HG03342 (cell line): ENCODE measurements around the gene UFSP2.
A peak's percentile ranks its signal among the peaks of the same experiment; 100 is the strongest.

ENCODE experiments used
- ATAC-seq: cut with Tn5 transposase; IDR thresholded peaks from one replicate; pipeline ENCODE4 v1.9.1; 2021; ENCODE audit warnings: mild to moderate bottlenecking, moderate library complexity; ENCODE audit not compliant: unreplicated experiment

The UFSP2 gene

GRCh38 chr4:185426960-185427688 is 1.4 kb upstream of the UFSP2 start:
- ATAC-seq: no peak

GRCh38 chr4:185424905-185425646 is 688 bp downstream of the UFSP2 start:
- ATAC-seq: no peak

GRCh38 chr4:185421366-185422124 is 4.2 kb downstream of the UFSP2 start:
- ATAC-seq: no peak

GRCh38 chr4:185416955-185417354 is 8.8 kb downstream of the UFSP2 start:
- ATAC-seq: no peak

- ATAC-seq: no peak
Observed at GRCh38 chr4:185412412-185412811, 13.4 kb downstream of the UFSP2 start.

GRCh38 chr4:185411849-185412248 is 13.9 kb downstream of the UFSP2 start:
- no peak for ATAC-seq

GRCh38 chr4:185408432-185408831 is 17.3 kb downstream of the UFSP2 start:
- no peak for ATAC-seq

- peak; percentile 81 for ATAC-seq
Observed at GRCh38 chr4:185405296-185405999, 20.3 kb downstream of the UFSP2 start.

GRCh38 chr4:185404031-185404430 is 21.7 kb downstream of the UFSP2 start:
- no peak for ATAC-seq

GRCh38 chr4:185399466-185399865 is 26.3 kb downstream of the UFSP2 start:
- no peak for ATAC-seq

GRCh38 chr4:185398618-185399017 is 27.1 kb downstream of the UFSP2 start:
- ATAC-seq: no peak

- ATAC-seq: no peak
Observed at GRCh38 chr4:185396724-185397385, 28.9 kb downstream of the UFSP2 start, which contains the start of gene ANKRD37. TSS of gene ANKRD37 (plus strand) at chr4:185396841. CDS start at chr4:185396924, 83 bp downstream.

GRCh38 chr4:185395956-185396723 is 29.6 kb downstream of the UFSP2 start:
- peak; percentile 80 for ATAC-seq

GRCh38 chr4:185395238-185395955 is 30.4 kb downstream of the UFSP2 start, which contains the start of gene LRP2BP:
TSS of gene LRP2BP (minus strand) at chr4:185395924. CDS start at chr4:185378186, 17,738 bp downstream.
- ATAC-seq: no peak

- ATAC-seq: no peak
Observed at GRCh38 chr4:185394568-185395237, 31.1 kb downstream of the UFSP2 start.

GRCh38 chr4:185392156-185392555 is 33.6 kb downstream of the UFSP2 start:
- ATAC-seq: no peak

- ATAC-seq: no peak
Observed at GRCh38 chr4:185390941-185391340, 34.8 kb downstream of the UFSP2 start.

- ATAC-seq: no peak
Observed at GRCh38 chr4:185387957-185388356, 37.8 kb downstream of the UFSP2 start.
